ENCODE data around the gene TMCC1.
A peak's percentile ranks its signal among the peaks of the same experiment; 100 is the strongest.
"Not testable (repeated sequence)": the region's sequence is repeated elsewhere in the genome, so short reads cannot be mapped to it uniquely, and the experiment has no call there.

The TMCC1 gene

DNA sequence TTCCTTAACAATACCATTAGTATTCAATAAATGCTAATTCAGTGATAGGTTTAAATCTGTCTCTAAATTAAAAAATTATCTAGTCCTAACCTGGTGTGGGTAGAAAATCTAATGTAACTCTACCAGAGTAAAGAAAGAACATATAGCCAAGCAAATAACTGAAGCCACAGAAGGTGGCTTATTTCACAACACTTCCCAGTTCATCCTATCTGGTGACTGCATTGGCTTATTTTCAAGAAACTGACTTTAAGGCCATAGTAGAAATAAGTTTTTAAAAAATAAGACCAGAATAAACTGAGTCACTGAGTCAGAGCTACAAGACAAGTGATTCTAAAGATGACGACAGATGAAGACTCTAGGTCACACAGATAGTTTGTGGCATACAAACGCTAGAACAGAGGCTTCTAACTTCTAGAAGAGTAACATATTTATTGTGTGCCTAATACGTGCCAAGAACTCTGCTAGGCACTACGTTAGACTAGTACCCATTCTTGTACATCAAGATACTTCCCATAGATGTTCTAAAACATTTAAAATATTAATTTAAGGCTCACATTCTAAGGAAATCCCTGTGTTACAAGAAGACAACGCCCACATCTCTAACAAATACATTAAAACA, 25.9 kb downstream of the TMCC1 start:
- TF ChIP-seq, protein P1, sequence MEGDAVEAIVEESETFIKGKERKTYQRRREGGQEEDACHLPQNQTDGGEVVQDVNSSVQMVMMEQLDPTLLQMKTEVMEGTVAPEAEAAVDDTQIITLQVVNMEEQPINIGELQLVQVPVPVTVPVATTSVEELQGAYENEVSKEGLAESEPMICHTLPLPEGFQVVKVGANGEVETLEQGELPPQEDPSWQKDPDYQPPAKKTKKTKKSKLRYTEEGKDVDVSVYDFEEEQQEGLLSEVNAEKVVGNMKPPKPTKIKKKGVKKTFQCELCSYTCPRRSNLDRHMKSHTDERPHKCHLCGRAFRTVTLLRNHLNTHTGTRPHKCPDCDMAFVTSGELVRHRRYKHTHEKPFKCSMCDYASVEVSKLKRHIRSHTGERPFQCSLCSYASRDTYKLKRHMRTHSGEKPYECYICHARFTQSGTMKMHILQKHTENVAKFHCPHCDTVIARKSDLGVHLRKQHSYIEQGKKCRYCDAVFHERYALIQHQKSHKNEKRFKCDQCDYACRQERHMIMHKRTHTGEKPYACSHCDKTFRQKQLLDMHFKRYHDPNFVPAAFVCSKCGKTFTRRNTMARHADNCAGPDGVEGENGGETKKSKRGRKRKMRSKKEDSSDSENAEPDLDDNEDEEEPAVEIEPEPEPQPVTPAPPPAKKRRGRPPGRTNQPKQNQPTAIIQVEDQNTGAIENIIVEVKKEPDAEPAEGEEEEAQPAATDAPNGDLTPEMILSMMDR (IDR thresholded peaks at IDR 0.05; ENCODE audit: insufficient read depth, low read depth, low read length, missing control alignments): no peak
- H3K4me3 ChIP-seq (ENCODE audit: low read length): no peak overlapping the region
- DNase-seq (ENCODE audit: low read depth): no peak

DNA sequence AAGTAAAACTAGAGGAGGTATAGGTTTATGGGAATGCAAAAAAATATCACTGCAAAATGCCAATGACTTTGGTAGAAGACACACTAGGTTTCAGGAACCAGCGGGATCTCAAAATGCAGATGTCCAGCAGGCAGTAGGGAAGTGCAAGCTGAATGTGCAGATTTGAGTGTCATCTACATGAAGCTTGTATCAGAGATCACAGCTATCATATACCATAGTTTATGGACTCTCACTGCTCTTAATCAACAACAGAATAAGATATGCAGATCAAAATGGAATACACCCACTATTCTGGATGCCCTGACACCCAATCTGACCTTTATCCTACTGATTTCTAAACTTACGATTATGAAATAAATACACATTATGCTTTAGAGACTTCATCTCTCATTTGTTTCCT, 27.7 kb downstream of the TMCC1 start:
- TF ChIP-seq, protein P1 (IDR thresholded peaks at IDR 0.05; ENCODE audit: insufficient read depth, low read depth, low read length, missing control alignments): no peak
- DNase-seq (ENCODE audit: low read depth): no peak
- no peak overlapping the region for H3K4me3 ChIP-seq (ENCODE audit: low read length)

DNA sequence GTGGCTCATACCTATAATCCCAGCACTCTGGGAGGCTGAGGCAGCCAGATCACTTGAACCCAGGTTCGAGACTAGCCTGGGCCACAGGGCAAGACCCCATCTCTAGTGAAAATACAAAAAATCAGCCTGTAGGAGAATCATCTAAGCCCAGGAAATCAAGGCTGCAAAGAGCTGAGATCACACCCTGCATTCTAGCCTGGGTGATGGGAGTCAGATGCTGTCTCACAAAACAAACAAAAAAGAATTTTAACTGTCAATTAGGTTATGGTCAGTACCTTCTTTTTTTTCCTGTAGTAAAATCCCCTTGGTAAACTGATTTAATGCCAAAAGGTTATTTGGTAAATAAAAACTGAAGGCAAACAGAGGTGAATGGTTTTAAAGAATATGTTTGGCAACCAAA, 29.0 kb downstream of the TMCC1 start:
- no peak overlapping the region for H3K4me3 ChIP-seq (ENCODE audit: low read length)
- TF ChIP-seq, protein P1 (IDR thresholded peaks at IDR 0.05; ENCODE audit: insufficient read depth, low read depth, low read length, missing control alignments): no peak
- no peak for DNase-seq (ENCODE audit: low read depth)

DNA sequence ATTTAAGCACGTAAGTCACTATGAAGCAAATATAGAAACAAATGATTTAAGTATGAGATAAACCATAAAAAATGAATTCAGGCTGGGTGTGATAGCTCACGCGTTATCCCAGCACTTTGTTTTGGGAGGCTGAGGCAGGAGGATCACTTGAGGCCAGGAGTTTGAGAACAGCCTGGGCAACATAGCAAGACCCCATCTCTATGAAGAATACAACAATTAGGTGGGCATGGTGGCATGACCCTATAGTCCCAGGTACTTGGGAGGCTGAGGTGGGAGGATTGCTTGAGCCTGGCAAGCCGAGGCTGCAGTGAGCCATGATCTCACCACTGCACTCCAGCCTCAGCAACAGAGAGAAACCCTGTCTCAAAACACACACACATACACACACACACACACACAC, 34.2 kb downstream of the TMCC1 start:
- no peak for DNase-seq (ENCODE audit: low read depth)
- TF ChIP-seq, protein P1 (IDR thresholded peaks at IDR 0.05; ENCODE audit: insufficient read depth, low read depth, low read length, missing control alignments): no peak
- H3K4me3 ChIP-seq (ENCODE audit: low read length): no peak overlapping the region

DNA sequence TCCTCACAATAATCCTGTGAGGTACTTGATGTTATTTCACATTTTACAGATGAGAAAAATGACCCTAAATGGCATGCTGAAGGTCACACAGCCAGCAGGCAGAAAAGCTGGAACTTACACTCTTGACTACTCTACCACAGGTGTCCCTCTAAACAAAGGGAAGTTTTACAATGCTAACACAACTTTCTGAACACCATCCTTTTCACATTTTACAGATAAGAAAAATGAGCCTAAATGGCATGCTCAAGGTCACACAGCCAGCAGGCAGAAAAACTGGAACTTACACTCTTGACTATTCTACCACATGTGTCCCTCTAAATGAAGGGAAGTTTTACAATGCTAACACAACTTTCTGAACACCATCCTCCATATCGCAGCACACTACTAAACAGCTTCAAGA, 35.6 kb downstream of the TMCC1 start:
- no peak for DNase-seq (ENCODE audit: low read depth)
- TF ChIP-seq, protein P1 (IDR thresholded peaks at IDR 0.05; ENCODE audit: insufficient read depth, low read depth, low read length, missing control alignments): no peak
- H3K4me3 ChIP-seq (ENCODE audit: low read length): no peak overlapping the region

DNA sequence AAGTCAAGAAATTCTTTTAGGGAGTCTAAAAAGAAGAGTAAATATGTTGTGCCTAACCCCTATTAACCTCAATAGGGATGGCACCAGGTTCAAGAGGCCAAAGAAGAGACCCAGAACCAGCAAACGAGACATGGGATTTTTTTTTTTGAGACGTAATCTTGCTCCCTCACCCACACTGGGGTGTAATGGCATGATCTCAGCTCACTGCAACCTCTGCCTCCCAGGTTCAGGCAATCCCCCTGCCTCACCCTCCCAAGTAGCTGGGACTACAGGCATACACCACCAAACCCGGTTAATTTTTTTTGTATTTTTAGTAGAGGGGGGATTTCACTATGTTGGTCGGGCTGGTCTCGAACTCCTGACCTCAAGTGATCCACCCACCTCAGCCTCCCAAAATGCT, 36.7 kb downstream of the TMCC1 start:
- not testable (repeated sequence) for DNase-seq (ENCODE audit: low read depth); H3K4me3 ChIP-seq (ENCODE audit: low read length)

DNA sequence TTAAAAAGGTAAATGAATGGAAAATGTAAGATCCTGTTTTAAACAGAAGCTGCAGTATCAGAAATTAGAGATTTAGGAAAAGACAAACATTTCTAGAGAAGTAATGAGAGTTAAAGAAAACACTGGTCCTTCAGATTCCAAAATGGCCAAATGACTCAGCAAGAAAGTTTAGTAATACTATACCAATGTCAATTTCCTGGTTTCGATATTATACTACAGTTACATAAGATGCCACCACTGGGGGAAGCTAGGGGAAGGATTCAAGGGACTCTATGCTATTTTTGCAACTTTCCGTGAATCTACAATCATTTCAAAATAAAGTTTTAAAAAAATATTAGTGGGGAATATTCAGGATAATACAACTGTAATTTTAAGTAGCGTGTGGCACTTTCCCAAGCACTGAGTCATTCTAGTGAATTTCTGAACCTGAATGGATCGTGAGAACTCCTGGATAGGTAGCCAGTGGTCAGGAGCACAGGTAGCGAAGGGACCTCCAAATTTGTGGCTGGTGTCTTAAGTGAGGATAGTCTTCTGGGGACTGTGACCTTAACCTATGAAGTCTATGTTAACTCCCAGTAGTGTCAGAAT, 37.6 kb downstream of the TMCC1 start:
- H3K4me3 ChIP-seq (ENCODE audit: low read length): no peak overlapping the region
- peak; percentile 59 for DNase-seq (ENCODE audit: low read depth)

More for the DNA sequence above, 37.6 kb downstream of the TMCC1 start:
- TF ChIP-seq, protein P1 (IDR thresholded peaks at IDR 0.05; ENCODE audit: insufficient read depth, low read depth, low read length, missing control alignments): no peak
